SK-N-SH (cell line): ENCODE data around the gene PLXND1. TPM values are rescaled to one million over a fixed set of nuclear protein-coding genes. Genes with fewer than 3 reads are reported as not detected.
"Not testable (repeated sequence)": the region's sequence is repeated elsewhere in the genome, so short reads cannot be mapped to it uniquely, and the experiment has no call there.

Experiments used
- CTCF ChIA-PET: fragments of 300-600, 350-600 bp; formaldehyde crosslinking; extraction: SDS; loops from one replicate; lab custom pipeline; 2021; lab: Yijun Ruan, JAX
- POLR2A ChIA-PET: fragments of 350-600 bp; sonication (Branson Sonifier 250); formaldehyde crosslinking; extraction: SDS; loops from one replicate; lab custom pipeline; 2020; ENCODE audit warnings: antibody characterized with exemption, inconsistent platforms; lab: Yijun Ruan, JAX
- DNase-seq: peaks from one replicate; pipeline ENCODE4 v3.0.0; 2012
- H2AFZ ChIP-seq: fragments of 200-600 bp; sonication (generic); 2 replicates; pipeline ENCODE4 v1.8.1; 2016; ENCODE audit warnings: antibody characterized with exemption, mild to moderate bottlenecking, low read depth
- H3F3A ChIP-seq: fragments of 200-600 bp; sonication (generic); replicated peaks from 2 replicates; pipeline ENCODE3; 2016; ENCODE audit warnings: antibody characterized with exemption, mild to moderate bottlenecking; ENCODE audit not compliant: insufficient read depth
- H3K27ac ChIP-seq, 2 experiments: fragments of 200-500 bp in 1 of 2; fragments of 200-600 bp in 1 of 2; sonication (Bioruptor generic) in 1 of 2; sonication (generic), shearing (Covaris generic) in 1 of 2; 2 replicates each; pipeline versions ENCODE4 v1.5.1 to v1.6.1; 2014 to 2016; ENCODE audit warnings: low read depth in 2 of 2, inconsistent platforms in 1 of 2, low read length in 1 of 2, mild to moderate bottlenecking in 1 of 2, mixed read lengths in 1 of 2
- H3K27me3 ChIP-seq: fragments of 200-600 bp; sonication (generic), shearing (Covaris generic); 2 replicates; pipeline ENCODE4 v1.6.1; 2016; ENCODE audit warnings: mixed run types; ENCODE audit not compliant: insufficient read depth
- H3K36me3 ChIP-seq, 2 experiments: fragments of 200-500 bp in 1 of 2; fragments of 200-600 bp in 1 of 2; sonication (Bioruptor generic) in 1 of 2; sonication (generic) in 1 of 2; replicated peaks in 1 of 2; 2 replicates each; pipeline versions ENCODE3 to v1.5.1; 2014 to 2016; ENCODE audit warnings: low read length in 1 of 2, mild to moderate bottlenecking in 1 of 2; ENCODE audit not compliant: insufficient read depth in 2 of 2, control insufficient read depth in 1 of 2
- H3K4me1 ChIP-seq, 2 experiments: fragments of 200-500 bp in 1 of 2; fragments of 200-600 bp in 1 of 2; sonication (Bioruptor generic) in 1 of 2; sonication (generic), shearing (Covaris generic) in 1 of 2; 2 replicates each; pipeline versions ENCODE4 v1.5.1 to v1.6.1; 2014 to 2016; ENCODE audit warnings: low read depth in 1 of 2, low read length in 1 of 2, mixed run types in 1 of 2; ENCODE audit not compliant: insufficient read depth in 2 of 2, control insufficient read depth in 1 of 2
- H3K4me2 ChIP-seq: fragments of 200-600 bp; sonication (generic), shearing (Covaris generic); 2 replicates; pipeline ENCODE4 v1.6.1; 2017; ENCODE audit warnings: mixed run types
- H3K4me3 ChIP-seq, 2 experiments: fragments of 200-500 bp in 1 of 2; fragments of 200-600 bp in 1 of 2; sonication (Bioruptor generic) in 1 of 2; sonication (generic), shearing (Covaris generic) in 1 of 2; 2 replicates each; pipeline versions ENCODE4 v1.5.1 to v1.8.1; 2014 to 2016; ENCODE audit warnings: low read depth in 2 of 2, inconsistent platforms in 1 of 2, low read length in 1 of 2, mild to moderate bottlenecking in 1 of 2, mixed read lengths in 1 of 2, moderate library complexity in 1 of 2
- H3K79me2 ChIP-seq: fragments of 200-600 bp; sonication (generic); 2 replicates; pipeline ENCODE4 v1.8.1; 2017; ENCODE audit warnings: mild to moderate bottlenecking; ENCODE audit not compliant: insufficient read depth
- H3K9ac ChIP-seq: fragments of 200-600 bp; sonication (generic); 2 replicates; pipeline ENCODE4 v1.6.1; 2017; ENCODE audit warnings: mixed run types
- H3K9me2 ChIP-seq: fragments of 200-600 bp; sonication (generic); 2 replicates; pipeline ENCODE4 v1.6.1; 2017; ENCODE audit warnings: mixed run types
- H3K9me3 ChIP-seq: fragments of 200-600 bp; sonication (generic); 2 replicates; pipeline ENCODE4 v1.6.1; 2017; ENCODE audit warnings: mixed run types, mild to moderate bottlenecking, moderate library complexity
- H4K20me1 ChIP-seq: fragments of 200-600 bp; sonication (generic); 2 replicates; pipeline ENCODE4 v1.6.1; 2017; ENCODE audit warnings: mild to moderate bottlenecking, mixed run types; ENCODE audit not compliant: insufficient read depth
- ELF1 ChIP-seq: IDR thresholded peaks from 2 replicates; pipeline ENCODE4 v1.4.0; 2012
- FOSL2 ChIP-seq: IDR thresholded peaks from 2 replicates; pipeline ENCODE4 v1.4.0; 2012; ENCODE audit warnings: low read depth, mild to moderate bottlenecking, moderate library complexity, borderline replicate concordance
- GABPA ChIP-seq: IDR thresholded peaks from 2 replicates; pipeline ENCODE4 v1.4.0; 2012; ENCODE audit warnings: low read depth, mild to moderate bottlenecking
- JUND ChIP-seq: IDR thresholded peaks from 2 replicates; pipeline ENCODE4 v1.4.0; 2012
- MEF2A ChIP-seq: IDR thresholded peaks from 2 replicates; pipeline ENCODE4 v1.4.0; 2012; ENCODE audit warnings: low read depth, borderline replicate concordance
- MXI1 ChIP-seq: IDR thresholded peaks from 2 replicates; pipeline ENCODE4 v1.6.1; 2012; ENCODE audit warnings: mild to moderate bottlenecking, low read depth, low read length, improper control_type of control experiment
- RFX5 ChIP-seq: IDR thresholded peaks from 2 replicates; pipeline ENCODE4 v1.6.1; 2012; ENCODE audit warnings: mild to moderate bottlenecking, improper control_type of control experiment, low read length
- SIN3A ChIP-seq: IDR thresholded peaks from 2 replicates; pipeline ENCODE4 v1.6.1; 2012; ENCODE audit warnings: low read depth, mild to moderate bottlenecking, low read length, moderate library complexity, borderline replicate concordance
- SMC3 ChIP-seq: IDR thresholded peaks from 2 replicates; pipeline ENCODE4 v1.6.1; 2012; ENCODE audit warnings: low read depth, low read length, improper control_type of control experiment
- TEAD4 ChIP-seq: IDR thresholded peaks from 2 replicates; pipeline ENCODE4 v1.4.0; 2012; ENCODE audit warnings: mild to moderate bottlenecking, borderline replicate concordance; ENCODE audit not compliant: insufficient read depth
- YY1 ChIP-seq: IDR thresholded peaks from 2 replicates; pipeline ENCODE4 v1.4.0; 2012; ENCODE audit warnings: low read depth, mild to moderate bottlenecking
- WGBS: methylation state at CpG from one replicate; pipeline ENCODE4 v1.1.6; 2017; ENCODE audit warnings: low lambda C conversion rate; 5-methylcytosine and 5-hydroxymethylcytosine counted together
- polyA plus RNA-seq, 3 experiments: library from polyadenylated mRNA; depleted of rRNA; stranded (reverse); fragments of >200 nt; gene quantifications; 2 replicates each; pipeline ENCODE4 v1.2.3, GENCODE V29; 2012
- TF ChIP-seq, protein P1 (sequence below): fragments of 150-350 bp; IDR thresholded peaks from 2 replicates; pipeline ENCODE4 v1.6.1; 2016; ENCODE audit warnings: mild to moderate bottlenecking, low read depth, low read length
- TF ChIP-seq, protein P2 (sequence below): IDR thresholded peaks from 2 replicates; pipeline ENCODE4 v1.4.0; 2012; ENCODE audit warnings: low read depth, borderline replicate concordance
- TF ChIP-seq, protein P3 (sequence below): fragments of 150-350 bp; IDR thresholded peaks from 2 replicates; pipeline ENCODE4 v1.6.1; 2017; ENCODE audit warnings: antibody characterized with exemption, low read length, low read depth, borderline replicate concordance

PLXND1 gene
- polyA plus RNA-seq, 1 of the 3 experiments (the other 2 are of a cell fraction), result 53.5 TPM

DNA sequence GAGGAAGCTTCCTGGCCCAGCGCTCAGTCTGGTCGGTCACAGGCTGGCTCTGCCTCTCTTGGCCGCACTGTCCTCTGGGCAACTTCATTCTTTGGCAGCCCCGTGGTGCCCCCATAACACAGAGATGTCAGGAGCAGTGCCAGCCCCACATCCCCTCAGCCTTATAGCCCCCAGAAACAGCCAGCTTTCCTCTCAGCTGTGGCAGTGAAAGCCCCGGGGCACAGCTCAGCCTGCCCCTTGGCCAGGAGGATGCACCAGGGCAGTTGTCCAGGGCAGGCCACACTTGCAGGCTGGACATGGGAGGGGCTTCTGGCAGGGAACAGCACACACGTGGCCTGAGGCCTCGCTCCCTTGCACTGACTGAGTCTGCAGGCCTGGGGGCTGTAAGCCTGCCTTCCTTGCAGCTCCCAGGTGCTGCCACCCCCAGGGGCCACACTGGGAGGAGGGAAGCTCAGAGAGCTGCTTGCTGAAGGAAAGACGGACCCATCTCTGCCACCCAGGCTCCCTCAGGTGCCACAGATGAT is 88.4 kb downstream of the PLXND1 start:
- Histone ChIP-seq H3K9me2 (no peaks in the 10 kb centered on the region), H3K27me3 (no peaks in the 10 kb centered on the region), H3K79me2 (no peaks in the 10 kb centered on the region), H3K9ac (no peak overlapping the region), H3K4me2 (no peak overlapping the region), H3F3A (no peaks in the 10 kb centered on the region), H3K9me3 (no peaks in the 10 kb centered on the region), H2AFZ (no peak overlapping the region), H3K27ac (no peak overlapping the region), H3K4me1 (peaks cover 0 to 15% of the 10 kb centered on the region in 2 experiments; a peak in 2 of 4 replicates), H3K4me3 (no peak overlapping the region), H3K36me3 (no peaks in the 10 kb centered on the region), H4K20me1 (no peaks in the 10 kb centered on the region)
- WGBS, result no CpG with 5 or more reads among the region's 8 CpGs
- TF ChIP-seq MEF2A (no peak), GABPA (no peak), TEAD4 (no peak), YY1 (no peak), MXI1 (no peak), SMC3 (no peak), SIN3A (no peak)
- TF ChIP-seq, protein P1, sequence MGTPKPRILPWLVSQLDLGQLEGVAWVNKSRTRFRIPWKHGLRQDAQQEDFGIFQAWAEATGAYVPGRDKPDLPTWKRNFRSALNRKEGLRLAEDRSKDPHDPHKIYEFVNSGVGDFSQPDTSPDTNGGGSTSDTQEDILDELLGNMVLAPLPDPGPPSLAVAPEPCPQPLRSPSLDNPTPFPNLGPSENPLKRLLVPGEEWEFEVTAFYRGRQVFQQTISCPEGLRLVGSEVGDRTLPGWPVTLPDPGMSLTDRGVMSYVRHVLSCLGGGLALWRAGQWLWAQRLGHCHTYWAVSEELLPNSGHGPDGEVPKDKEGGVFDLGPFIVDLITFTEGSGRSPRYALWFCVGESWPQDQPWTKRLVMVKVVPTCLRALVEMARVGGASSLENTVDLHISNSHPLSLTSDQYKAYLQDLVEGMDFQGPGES, result no peak
- TF ChIP-seq, protein P2, sequence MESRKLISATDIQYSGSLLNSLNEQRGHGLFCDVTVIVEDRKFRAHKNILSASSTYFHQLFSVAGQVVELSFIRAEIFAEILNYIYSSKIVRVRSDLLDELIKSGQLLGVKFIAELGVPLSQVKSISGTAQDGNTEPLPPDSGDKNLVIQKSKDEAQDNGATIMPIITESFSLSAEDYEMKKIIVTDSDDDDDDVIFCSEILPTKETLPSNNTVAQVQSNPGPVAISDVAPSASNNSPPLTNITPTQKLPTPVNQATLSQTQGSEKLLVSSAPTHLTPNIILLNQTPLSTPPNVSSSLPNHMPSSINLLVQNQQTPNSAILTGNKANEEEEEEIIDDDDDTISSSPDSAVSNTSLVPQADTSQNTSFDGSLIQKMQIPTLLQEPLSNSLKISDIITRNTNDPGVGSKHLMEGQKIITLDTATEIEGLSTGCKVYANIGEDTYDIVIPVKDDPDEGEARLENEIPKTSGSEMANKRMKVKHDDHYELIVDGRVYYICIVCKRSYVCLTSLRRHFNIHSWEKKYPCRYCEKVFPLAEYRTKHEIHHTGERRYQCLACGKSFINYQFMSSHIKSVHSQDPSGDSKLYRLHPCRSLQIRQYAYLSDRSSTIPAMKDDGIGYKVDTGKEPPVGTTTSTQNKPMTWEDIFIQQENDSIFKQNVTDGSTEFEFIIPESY, result no peak
- DNase-seq, result no peak
- CTCF ChIA-PET, result interaction anchor here (0.5 to 0.7 kb wide), 2 partner anchors 91 to 132 kb away, joined by 3 read pairs; no protein-coding TSS in a partner anchor
- POLR2A ChIA-PET, result interaction anchor here (1.1 kb wide), 1 partner anchor 12 kb away, joined by 3 read pairs; no protein-coding TSS in a partner anchor

DNA sequence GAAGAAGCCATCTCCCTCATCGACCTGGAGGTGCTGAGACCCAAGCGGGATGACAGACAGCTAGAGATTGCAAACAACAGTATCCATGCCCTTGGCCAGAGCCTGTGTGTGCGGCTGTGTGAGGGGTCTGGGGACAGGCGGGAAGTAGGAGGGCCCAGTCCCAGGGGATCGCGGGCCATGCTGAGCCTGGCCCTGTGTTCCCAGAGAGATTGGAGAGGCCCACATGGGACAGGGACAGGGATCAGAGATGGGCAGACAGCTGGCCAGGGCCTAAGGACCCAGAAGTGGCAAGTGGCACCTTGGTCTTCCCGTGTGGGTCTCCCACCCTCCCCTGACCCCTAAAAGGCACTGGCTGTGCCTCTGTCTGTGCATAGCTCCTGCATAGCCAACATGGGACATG is 89.0 kb downstream of the PLXND1 start:
- Histone ChIP-seq H3F3A (no peaks in the 10 kb centered on the region), H2AFZ (no peak overlapping the region), H3K79me2 (no peaks in the 10 kb centered on the region), H4K20me1 (no peaks in the 10 kb centered on the region), H3K9ac (no peak overlapping the region), H3K27me3 (no peaks in the 10 kb centered on the region), H3K4me3 (no peak overlapping the region), H3K4me2 (no peak overlapping the region), H3K9me2 (no peaks in the 10 kb centered on the region), H3K27ac (no peak overlapping the region), H3K4me1 (peaks cover 0 to 15% of the 10 kb centered on the region in 2 experiments; a peak in 2 of 4 replicates), H3K9me3 (no peaks in the 10 kb centered on the region), H3K36me3 (no peaks in the 10 kb centered on the region)
- ChIA-PET POLR2A (interaction anchor here (1.1 kb wide), 1 partner anchor 11 kb away, joined by 3 read pairs; no protein-coding TSS in a partner anchor), CTCF (no interaction called here)
- TF ChIP-seq RFX5 (no peak), FOSL2 (no peak), JUND (no peak), ELF1 (no peak)
- TF ChIP-seq, protein P3, sequence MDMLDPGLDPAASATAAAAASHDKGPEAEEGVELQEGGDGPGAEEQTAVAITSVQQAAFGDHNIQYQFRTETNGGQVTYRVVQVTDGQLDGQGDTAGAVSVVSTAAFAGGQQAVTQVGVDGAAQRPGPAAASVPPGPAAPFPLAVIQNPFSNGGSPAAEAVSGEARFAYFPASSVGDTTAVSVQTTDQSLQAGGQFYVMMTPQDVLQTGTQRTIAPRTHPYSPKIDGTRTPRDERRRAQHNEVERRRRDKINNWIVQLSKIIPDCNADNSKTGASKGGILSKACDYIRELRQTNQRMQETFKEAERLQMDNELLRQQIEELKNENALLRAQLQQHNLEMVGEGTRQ, result no peak
- DNase-seq, result peak; percentile 23
- WGBS, result 85% methylated on average over 6 of the region's 7 CpGs

DNA sequence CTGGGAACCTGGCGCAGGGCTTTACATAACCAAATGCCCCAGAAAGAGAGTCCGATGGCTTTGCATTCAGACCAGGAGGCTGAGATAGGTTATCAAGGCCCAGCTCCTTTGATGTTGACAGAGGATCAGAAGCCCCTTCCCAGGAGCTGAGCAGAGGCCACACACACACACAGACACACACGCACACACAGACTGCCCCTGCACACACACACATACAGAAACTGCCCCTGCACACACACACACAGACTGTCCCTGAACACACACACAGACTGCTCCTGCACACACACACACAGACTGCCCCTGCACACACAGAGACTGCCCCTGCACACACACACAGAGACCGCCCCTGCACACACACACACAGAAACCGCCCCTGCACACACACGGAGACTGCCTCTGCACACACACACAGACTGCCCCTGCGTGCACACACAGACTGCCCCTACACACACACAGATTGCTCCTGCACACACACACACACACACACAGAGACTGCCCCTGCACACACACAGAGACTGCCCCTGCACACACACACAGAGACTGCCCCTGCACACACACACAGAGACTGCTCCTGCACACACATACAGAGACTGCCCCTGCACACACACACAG is 90.5 kb downstream of the PLXND1 start:
- H3F3A ChIP-seq, H3K9me2 ChIP-seq, H3K9ac ChIP-seq, DNase-seq, H3K27me3 ChIP-seq, H2AFZ ChIP-seq, H4K20me1 ChIP-seq, H3K4me2 ChIP-seq, H3K4me3 ChIP-seq, H3K79me2 ChIP-seq, CTCF ChIA-PET, H3K9me3 ChIP-seq, POLR2A ChIA-PET, H3K27ac ChIP-seq, H3K36me3 ChIP-seq: not testable (repeated sequence)
- peaks cover 0 to 11% of the 10 kb centered on the region in 2 experiments; a peak in 2 of 4 replicates for H3K4me1 ChIP-seq
- 93% methylated on average over 7 of the region's 7 CpGs for WGBS
